ES-I3 (cell line): ENCODE measurements around the gene RBM20.

Experiments used
- H3K36me3 ChIP-seq: 2 replicates; pipeline ENCODE4 v1.6.1; 2013; ENCODE audit warnings: mild to moderate bottlenecking, low read length, control low read depth, moderate library complexity; ENCODE audit not compliant: insufficient read depth
- H3K4me1 ChIP-seq: 2 replicates; pipeline ENCODE4 v1.6.1; 2013; ENCODE audit warnings: mild to moderate bottlenecking, control low read depth, low read length; ENCODE audit not compliant: insufficient read depth
- H3K9ac ChIP-seq: 2 replicates; pipeline ENCODE4 v1.6.1; 2013; ENCODE audit warnings: low read depth, mild to moderate bottlenecking, low read length, moderate library complexity
- H3K9me3 ChIP-seq: 2 replicates; pipeline ENCODE4 v1.6.1; 2013; ENCODE audit warnings: mild to moderate bottlenecking, low read length, moderate library complexity; ENCODE audit not compliant: control insufficient read depth, insufficient read depth

RBM20 gene

DNA sequence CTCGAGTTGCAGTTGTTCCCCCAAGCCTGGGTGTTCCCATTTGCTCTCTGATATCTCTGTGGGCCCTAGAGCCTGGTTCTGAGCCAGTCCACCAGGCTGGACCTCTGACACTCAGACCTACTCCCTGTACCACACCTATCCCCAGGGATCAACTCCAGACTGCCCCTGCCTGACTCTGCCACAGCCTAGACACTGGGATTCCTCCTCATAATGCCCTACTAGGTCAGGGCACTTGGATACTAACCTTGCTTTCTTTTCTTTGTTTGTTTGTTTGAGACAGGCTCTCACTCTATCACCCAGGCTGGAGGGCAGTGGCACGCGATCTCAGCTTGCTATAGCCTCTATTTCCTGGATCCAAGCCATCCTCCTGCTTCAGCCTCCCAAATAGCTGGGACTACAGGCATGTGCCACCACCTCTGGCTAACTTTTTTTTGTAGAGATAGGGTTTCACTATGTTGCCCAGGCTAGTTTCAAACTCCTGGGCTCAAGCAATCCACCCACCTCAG, 196.8 kb downstream of the RBM20 start:
- no peak overlapping the region for H3K9ac ChIP-seq

DNA sequence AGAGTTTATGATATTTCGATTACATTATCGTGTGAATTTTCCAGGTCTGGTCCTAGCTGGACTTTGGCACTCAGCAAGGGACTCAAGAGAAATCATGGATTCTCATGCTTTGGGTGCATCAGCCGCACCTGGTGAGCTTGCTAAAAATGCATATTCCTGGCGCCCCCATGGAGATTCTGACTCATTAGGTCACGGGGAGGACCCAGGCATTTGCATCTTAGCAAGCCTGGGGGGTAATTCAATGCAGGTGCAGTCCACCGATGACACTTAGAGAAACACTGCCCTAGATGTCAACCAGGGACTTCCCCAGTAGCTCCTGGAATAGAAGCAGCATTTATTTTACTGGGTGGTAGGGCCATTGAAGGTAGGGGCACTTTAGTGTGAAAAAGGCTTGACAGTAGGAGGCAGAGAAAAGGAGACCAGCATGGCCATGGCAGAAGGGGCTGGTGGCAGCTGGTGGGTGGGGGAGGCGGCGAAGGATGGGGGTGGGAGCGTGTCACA, 197.7 kb downstream of the RBM20 start:
- Histone ChIP-seq H3K9me3 (no peaks in the 10 kb centered on the region), H3K36me3 (no peaks in the 10 kb centered on the region), H3K4me1 (peaks cover 19% of the 10 kb centered on the region), H3K9ac (no peak overlapping the region)

More for the DNA sequence above, 196.8 kb downstream of the RBM20 start:
- no peaks in the 10 kb centered on the region for H3K9me3 ChIP-seq
- H3K4me1 ChIP-seq, result peaks cover 23% of the 10 kb centered on the region
- no peaks in the 10 kb centered on the region for H3K36me3 ChIP-seq

DNA sequence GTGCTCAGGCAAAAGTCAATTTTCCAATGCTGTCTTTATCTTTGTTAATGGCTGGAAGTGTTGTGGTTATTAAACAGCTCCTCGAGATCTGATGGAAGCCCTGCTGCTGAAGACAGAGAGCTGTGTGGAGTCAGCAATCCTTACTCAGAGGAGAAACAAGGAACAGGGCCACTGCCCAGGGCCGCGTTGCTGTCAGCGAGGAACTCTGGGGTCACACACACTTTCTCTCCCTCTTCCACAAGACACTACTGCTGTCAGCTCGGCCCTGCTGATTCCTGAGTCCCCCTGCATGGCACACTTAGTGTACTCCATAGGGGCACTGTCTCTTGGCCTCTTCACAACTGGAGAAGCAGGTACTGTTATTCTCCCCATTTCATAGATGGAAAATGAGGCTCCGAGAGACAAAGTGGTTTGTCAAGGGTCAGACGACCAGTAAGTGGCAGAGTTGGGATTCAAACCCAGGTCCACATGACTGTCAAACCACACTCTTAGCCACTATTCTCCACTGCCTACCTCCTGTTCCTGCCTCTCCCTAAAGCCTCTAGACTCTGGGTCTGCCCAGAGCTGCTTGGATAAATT, 198.3 kb downstream of the RBM20 start:
- H3K9ac ChIP-seq, result no peak overlapping the region
- peaks cover 19% of the 10 kb centered on the region for H3K4me1 ChIP-seq
- H3K36me3 ChIP-seq, result no peaks in the 10 kb centered on the region
- H3K9me3 ChIP-seq, result no peaks in the 10 kb centered on the region

DNA sequence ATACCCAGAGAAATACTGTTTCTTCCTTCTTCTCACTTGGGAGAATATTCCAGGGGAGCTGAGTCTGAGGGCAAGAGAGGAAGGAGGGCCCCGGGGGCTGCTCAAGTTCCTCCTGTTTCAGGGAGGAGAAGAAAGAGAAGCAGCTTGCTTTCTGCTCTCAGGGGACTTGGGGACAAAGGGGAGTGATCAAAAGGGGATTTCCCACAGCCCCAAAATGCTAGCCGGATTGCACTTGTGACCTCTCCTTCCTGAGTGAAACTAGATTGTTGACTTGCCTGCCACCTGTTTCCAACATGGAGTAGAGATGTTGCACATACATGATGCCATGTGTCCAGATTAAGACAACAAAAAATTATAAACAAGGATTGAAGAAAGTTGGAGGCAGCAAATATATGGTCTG, 198.9 kb downstream of the RBM20 start:
- Histone ChIP-seq H3K4me1 (peaks cover 19% of the 10 kb centered on the region), H3K9ac (no peak overlapping the region), H3K9me3 (no peaks in the 10 kb centered on the region), H3K36me3 (no peaks in the 10 kb centered on the region)

DNA sequence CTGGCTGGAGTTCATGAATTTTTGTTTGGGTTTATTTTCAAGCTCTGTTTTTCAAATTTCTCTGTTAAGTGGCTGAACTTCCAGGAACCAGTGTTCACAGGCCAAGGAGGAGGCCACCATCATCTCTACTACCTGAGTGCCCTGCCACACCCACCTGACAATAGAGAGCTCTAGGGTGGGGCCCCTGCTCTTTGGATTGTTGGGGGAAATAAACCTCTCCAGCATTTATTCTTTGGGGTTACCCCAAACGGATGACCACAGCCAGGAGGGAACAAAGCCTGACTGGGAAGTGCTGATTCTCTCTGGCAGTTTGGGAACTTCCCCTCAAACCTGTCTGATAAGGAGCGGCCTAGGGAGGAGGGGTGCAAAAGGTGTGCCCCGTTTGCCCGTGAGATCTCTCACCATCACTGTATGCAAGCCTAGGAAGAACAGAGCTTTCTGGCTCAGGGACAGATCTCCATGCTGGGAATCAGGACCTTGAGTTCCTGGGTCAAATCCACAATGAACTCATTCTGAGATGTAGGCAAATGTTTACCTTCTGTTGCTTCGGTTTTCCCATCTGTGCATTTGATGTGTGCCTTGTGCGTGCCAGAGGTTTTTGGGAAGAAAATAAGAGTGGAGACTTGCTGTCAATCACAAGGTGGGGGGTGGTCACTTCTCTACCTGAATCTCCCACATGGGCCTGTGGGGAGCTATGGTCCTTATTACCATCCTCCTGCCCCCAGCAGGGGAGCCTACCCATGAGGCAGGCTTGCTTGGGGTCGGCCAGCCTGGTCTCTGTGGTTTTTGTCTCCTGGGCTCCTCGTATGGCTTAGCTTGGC, 199.9 kb downstream of the RBM20 start:
- no peaks in the 10 kb centered on the region for H3K9me3 ChIP-seq
- no peak overlapping the region for H3K9ac ChIP-seq
- H3K4me1 ChIP-seq, result peaks cover 19% of the 10 kb centered on the region
- H3K36me3 ChIP-seq, result no peaks in the 10 kb centered on the region

DNA sequence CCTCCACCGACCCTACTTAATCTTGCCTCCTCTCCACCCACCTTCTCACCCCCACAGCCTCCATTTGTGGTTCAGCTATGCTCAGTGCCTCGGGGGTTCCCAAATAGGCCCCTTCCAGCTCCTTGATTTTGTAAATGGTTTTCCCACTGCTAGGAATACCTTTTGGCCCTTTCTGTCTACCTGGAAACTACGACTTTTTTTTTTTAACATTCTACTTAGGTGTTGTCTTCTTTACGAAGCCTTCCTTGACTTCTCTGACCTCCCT, 200.4 kb downstream of the RBM20 start:
- no peaks in the 10 kb centered on the region for H3K36me3 ChIP-seq
- no peaks in the 10 kb centered on the region for H3K9me3 ChIP-seq
- H3K4me1 ChIP-seq, result peaks cover 19% of the 10 kb centered on the region
- H3K9ac ChIP-seq, result no peak overlapping the region

DNA sequence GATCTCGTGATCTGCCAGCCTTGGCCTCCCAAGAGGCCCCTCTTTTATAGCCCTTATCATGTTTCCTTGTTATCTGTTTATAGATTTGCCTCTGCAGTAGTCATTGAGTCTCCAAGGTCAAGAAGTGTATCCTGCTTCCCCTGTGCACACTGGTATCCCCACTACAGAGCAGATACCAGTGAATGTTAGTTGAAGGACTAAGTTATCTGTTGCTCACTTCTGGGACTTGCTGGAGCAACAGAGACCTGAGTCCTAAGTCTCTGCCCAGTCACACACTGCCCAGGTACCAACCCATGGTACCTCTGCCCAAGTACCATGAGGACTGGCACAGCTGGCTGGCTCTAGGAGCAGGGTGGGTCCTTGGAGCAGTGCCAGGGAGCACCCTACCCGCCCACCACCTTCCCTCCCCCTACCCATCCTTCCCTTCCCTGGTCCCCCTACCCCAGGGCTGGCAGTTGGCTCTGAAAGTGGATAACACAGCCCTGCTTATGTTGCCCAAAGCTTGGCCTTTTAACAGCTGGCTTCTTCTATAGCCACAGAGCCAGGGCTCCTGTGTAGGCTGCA, 201.1 kb downstream of the RBM20 start:
- Histone ChIP-seq H3K9ac (no peak overlapping the region), H3K4me1 (peaks cover 17% of the 10 kb centered on the region), H3K36me3 (no peaks in the 10 kb centered on the region), H3K9me3 (no peaks in the 10 kb centered on the region)

DNA sequence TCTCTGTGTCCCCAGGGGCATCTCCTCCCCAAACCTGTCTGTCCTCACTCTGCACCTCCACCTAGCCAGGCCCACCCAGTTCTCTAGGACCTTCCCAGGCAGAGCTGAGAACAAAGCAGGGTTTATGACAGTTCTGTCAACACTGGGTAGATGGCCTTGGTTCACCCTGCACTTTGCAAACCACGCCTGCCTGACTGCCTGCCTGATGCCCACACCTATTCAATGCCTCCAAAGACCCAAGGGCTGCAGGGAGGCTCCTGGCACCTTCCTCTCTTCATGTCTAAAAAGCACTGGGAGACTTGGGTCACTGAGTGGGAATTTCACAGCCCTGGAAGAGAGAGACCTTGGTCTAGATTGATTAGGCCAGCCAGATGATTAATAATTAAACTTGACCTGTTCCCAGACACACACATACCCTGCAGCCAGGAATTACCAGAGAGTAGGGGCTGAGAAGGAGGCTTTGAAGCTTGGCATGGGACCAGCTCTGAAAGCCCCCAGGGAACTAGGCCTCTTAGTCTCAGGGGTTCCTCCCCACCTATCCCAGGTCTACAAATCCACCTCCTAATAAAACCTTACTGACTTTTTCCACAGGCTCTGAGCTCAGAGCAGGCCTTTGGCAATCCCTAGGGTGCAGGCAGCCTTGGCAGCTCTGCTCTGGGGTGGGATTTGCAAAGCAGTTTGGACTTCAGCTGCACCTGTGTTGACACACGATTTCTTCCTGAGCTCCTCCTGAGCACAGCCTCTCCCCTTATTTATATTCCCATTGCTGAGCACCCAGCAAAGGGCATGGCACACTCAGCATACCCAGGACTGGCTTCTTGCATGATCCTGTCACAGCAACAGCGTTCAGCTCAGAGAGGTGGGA, 201.9 kb downstream of the RBM20 start:
- Histone ChIP-seq H3K9me3 (no peaks in the 10 kb centered on the region), H3K36me3 (no peaks in the 10 kb centered on the region), H3K9ac (no peak overlapping the region), H3K4me1 (peaks cover 10% of the 10 kb centered on the region)

DNA sequence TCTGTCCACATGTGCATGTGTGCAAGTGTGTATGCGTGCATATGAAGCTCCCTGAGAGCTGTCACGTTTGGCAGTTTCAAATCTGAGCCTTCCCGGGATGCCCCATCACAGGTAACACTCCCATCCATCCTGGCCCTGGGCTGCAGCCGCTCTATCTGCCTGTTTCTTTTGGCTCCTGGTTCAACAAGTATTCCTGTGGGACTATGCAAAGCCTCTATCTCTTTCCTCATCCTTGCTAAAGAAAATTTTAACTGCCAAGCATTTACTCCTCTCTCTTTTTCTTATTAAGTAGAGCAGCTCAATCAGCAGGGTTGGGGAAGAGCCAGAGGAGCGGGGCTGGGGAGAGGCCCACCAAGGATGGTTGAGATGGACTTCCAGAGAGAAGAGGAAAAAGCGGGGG, 203.2 kb downstream of the RBM20 start:
- Histone ChIP-seq H3K36me3 (no peaks in the 10 kb centered on the region), H3K4me1 (peaks cover 5% of the 10 kb centered on the region), H3K9me3 (no peaks in the 10 kb centered on the region), H3K9ac (no peak overlapping the region)

DNA sequence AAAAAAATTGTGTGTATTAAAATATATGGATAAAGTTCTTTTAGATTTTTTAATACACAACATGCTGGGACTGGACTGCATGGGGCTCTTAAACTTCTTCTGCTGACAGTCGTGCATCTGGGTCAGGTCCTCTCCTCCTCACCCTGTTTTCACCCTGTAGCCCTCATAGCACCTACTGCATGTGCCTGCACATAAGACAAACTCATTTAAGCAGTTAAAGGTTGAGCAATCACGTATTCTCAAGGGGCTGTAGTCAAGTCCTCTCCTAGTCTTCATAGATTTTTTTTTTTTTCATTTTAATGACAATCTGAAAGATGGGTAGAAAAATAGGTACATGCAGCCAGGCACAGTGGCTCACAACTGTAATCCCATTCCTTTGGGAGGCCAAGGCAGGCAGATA, 204.0 kb downstream of the RBM20 start:
- Histone ChIP-seq H3K36me3 (no peaks in the 10 kb centered on the region), H3K4me1 (peaks cover 8% of the 10 kb centered on the region; the same call in 1 of the 2 replicates), H3K9me3 (no peaks in the 10 kb centered on the region), H3K9ac (no peak overlapping the region)

DNA sequence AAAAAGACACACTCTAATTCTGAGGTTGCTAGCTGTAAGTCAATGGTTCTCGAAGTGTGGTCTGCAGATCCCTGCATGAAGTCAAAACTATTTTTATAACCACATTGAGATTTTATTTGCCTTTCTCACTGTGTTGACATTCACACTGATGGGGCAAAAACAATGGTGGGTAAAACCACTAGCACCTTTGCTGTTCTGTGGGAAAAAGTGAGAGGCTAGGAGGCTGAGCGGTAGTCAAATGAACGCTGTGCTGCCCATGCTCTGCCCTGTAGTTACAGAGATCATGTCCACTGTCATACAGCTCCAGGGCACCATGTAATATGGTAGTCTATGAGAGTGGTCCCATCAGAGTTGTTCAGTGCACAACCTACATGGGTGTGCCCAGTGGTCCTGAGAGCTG, 206.0 kb downstream of the RBM20 start:
- 0 out of 2 replicates have a peak, but pooled peaks cover 3% of the 10 kb centered on the region for H3K9me3 ChIP-seq
- no peak overlapping the region for H3K9ac ChIP-seq
- H3K36me3 ChIP-seq, result no peaks in the 10 kb centered on the region
- peaks cover 8% of the 10 kb centered on the region; the same call in 1 of the 2 replicates for H3K4me1 ChIP-seq

DNA sequence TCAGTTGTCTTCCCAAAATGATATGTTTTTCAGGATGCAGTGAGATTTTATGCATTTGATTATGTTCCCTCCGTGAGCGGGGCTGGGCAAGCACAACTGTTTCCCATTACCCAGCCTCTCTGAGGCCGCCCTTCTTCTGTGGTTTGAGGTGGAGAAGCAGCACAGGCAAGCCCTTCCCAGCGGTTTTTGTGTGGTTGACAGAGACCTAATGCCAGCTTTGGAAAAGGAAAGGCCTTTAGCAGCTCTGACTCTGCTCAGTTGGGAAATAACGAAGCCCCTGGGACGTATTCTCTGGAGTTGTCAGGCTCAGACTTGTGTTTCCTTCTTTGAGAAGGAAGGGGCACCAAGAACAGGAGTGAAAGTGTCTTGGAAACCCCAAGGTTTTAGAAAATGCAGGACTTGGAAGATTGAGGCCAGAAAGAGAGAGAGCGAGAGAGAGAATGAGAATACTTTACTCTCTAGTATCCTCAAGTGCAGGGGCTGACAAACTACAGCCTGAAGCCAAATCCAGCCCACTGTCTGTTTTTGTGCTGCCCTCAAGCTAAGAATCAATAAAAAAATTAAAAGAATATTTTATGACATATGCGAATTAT, 207.0 kb downstream of the RBM20 start:
- Histone ChIP-seq H3K9me3 (0 out of 2 replicates have a peak, but pooled peaks cover 3% of the 10 kb centered on the region), H3K4me1 (peaks cover 8% of the 10 kb centered on the region; the same call in 1 of the 2 replicates), H3K36me3 (no peaks in the 10 kb centered on the region), H3K9ac (no peak overlapping the region)

DNA sequence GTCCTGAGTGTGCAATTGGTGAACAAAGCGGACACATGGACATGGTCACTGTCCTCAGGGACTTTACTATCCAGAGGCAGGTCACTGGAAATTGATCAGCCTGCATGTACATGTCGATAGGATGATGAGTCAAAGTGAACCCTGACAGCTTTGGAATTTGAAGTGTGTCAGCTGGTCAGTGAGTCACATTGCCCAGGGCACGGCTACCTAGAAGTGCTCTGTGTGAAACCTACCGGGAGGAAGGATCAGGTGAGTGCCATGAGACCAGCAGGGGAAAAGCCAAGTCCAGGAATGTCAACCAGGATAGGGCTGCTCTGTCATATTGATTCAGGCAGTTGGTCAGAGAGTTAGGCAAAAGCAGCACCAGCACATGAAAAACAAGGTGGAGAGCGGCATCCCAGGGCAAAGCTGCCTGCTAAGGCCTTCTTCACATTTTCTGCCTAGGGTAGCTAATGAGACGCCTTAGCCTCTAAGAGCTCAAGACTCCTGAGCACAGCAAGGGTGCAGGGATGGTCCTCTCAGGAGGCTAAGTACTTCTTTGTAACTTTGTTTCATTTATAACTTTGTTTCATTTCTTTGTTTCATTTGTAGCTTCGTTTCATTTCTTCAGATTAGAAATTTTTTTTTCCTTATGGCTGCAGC, 208.2 kb downstream of the RBM20 start:
- Histone ChIP-seq H3K36me3 (no peaks in the 10 kb centered on the region), H3K4me1 (peaks cover 8% of the 10 kb centered on the region; the same call in 1 of the 2 replicates), H3K9me3 (0 out of 2 replicates have a peak, but pooled peaks cover 3% of the 10 kb centered on the region), H3K9ac (no peak overlapping the region)
